Measurements from ENCODE around the gene ARL2BP. TPM values are rescaled to one million over a fixed set of nuclear protein-coding genes. Genes with fewer than 3 reads are reported as not detected.

ARL2BP gene
- total and polyA plus RNA-seq, 9 of the 15 experiments (the other 6 are each of a cell fraction or from before 2014, with no cell fraction given), result 16.7 to 41.8 (median 27.2) TPM

DNA sequence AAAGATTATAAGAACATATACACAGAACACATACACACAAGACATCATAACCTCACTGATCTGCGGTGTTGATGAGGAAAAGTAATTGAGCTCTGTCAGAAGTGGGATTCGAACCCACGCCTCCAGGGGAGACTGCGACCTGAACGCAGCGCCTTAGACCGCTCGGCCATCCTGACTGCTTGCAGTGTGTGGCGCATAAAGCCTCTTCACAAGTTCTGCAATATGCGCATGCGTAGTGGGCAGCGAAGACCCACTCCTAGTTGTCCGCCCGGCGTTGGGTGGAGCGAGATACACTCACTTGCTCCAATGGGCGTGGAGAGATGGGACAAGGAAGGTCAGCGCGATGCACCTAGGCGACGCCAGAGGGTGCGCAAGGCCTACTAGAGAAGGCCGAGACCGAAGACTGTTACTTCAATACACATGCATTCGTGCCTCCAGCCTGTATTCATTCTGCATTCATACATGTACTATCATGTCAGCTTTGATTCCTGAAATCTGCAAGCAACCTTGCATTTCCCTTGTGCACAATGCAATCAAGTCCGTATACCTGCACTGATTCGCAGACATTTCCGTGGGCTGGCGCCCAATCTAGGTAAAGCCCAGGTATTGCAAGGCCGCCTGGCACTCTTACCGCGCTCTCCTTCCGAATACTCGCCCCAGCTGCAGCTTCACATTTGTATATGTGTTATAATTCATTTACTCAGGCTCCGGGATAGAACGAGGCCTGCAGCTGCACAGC lies 55.5 kb downstream of the ARL2BP start (continued):
- TF ChIP-seq, protein P1, sequence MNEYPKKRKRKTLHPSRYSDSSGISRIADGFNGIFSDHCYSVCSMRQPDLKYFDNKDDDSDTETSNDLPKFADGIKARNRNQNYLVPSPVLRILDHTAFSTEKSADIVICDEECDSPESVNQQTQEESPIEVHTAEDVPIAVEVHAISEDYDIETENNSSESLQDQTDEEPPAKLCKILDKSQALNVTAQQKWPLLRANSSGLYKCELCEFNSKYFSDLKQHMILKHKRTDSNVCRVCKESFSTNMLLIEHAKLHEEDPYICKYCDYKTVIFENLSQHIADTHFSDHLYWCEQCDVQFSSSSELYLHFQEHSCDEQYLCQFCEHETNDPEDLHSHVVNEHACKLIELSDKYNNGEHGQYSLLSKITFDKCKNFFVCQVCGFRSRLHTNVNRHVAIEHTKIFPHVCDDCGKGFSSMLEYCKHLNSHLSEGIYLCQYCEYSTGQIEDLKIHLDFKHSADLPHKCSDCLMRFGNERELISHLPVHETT (CRISPR knock-in tag; conservative IDR thresholded peaks at IDR 0.05 in 1 of 2, IDR thresholded peaks at IDR 0.05 in 1 of 2), result 0 out of 4 replicates have a peak, but pooled peaks of 1 of the 2 experiments have one; percentile 50
- TF ChIP-seq ZNF778 (CRISPR knock-in tag; IDR thresholded peaks at IDR 0.05) (no peak), CC2D1A (IDR thresholded peaks at IDR 0.05) (peak; percentile 84), ILF3 (IDR thresholded peaks at IDR 0.05; ENCODE audit: borderline replicate concordance) (no peak), ZNF274 (IDR thresholded peaks at IDR 0.05; ENCODE audit: borderline replicate concordance, low read depth, low read length) (0 out of 2 replicates have a peak, but pooled peaks have one; percentile 10), SAP30 (IDR thresholded peaks at IDR 0.05; ENCODE audit: borderline replicate concordance, insufficient read depth, low read depth, low read length, poor library complexity, severe bottlenecking) (no peak), ZNF766 (CRISPR knock-in tag; conservative IDR thresholded peaks at IDR 0.05) (peak; percentile 36; the same call in 1 of the 2 replicates), ZNF239 (CRISPR knock-in tag; IDR thresholded peaks at IDR 0.05) (no peak), MYNN (IDR thresholded peaks at IDR 0.05) (no peak), MYNN (CRISPR knock-in tag; IDR thresholded peaks at IDR 0.05) (no peak)
- TF ChIP-seq, protein P2, sequence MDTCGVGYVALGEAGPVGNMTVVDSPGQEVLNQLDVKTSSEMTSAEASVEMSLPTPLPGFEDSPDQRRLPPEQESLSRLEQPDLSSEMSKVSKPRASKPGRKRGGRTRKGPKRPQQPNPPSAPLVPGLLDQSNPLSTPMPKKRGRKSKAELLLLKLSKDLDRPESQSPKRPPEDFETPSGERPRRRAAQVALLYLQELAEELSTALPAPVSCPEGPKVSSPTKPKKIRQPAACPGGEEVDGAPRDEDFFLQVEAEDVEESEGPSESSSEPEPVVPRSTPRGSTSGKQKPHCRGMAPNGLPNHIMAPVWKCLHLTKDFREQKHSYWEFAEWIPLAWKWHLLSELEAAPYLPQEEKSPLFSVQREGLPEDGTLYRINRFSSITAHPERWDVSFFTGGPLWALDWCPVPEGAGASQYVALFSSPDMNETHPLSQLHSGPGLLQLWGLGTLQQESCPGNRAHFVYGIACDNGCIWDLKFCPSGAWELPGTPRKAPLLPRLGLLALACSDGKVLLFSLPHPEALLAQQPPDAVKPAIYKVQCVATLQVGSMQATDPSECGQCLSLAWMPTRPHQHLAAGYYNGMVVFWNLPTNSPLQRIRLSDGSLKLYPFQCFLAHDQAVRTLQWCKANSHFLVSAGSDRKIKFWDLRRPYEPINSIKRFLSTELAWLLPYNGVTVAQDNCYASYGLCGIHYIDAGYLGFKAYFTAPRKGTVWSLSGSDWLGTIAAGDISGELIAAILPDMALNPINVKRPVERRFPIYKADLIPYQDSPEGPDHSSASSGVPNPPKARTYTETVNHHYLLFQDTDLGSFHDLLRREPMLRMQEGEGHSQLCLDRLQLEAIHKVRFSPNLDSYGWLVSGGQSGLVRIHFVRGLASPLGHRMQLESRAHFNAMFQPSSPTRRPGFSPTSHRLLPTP (IDR thresholded peaks at IDR 0.05; ENCODE audit: borderline replicate concordance, extremely low read depth, insufficient read length), result peak; percentile 91

All from K562 (cell line).